GM12892 (cell line): ENCODE data around the gene SNX14.

Experiments used
- POLR2A ChIP-seq: IDR thresholded peaks from 2 replicates; pipeline ENCODE4 v1.6.1; 2011; ENCODE audit warnings: low read depth, low read length, control low read depth
- POLR2AphosphoS5 ChIP-seq: IDR thresholded peaks from 2 replicates; pipeline ENCODE4 v1.6.1; 2011; ENCODE audit warnings: low read depth, low read length, control low read depth
- TAF1 ChIP-seq: IDR thresholded peaks from 2 replicates; pipeline ENCODE4 v1.6.1; 2011; ENCODE audit warnings: low read depth, mild to moderate bottlenecking, control low read depth, low read length, borderline replicate concordance

- no peak for TF ChIP-seq POLR2A
- TF ChIP-seq POLR2AphosphoS5, result no peak
- TF ChIP-seq TAF1, result no peak
Observed at GRCh38 chr6:85490516-85491248, 103.0 kb downstream of the SNX14 start.
